Lung (tissue), 12 donors: Measurements from ENCODE around the gene SETD2. TPM values are rescaled to one million over a fixed set of nuclear protein-coding genes. Genes with fewer than 3 reads are reported as not detected.
A peak's percentile ranks its signal among the peaks of the same experiment; 100 is the strongest.

ENCODE experiments used
- ATAC-seq: fragments of 200-7000 bp; cut with Tn5 transposase; one replicate; pipeline ENCODE4 v1.9.1; 2020; ENCODE audit warnings: moderate number of reproducible peaks; ENCODE audit not compliant: insufficient read depth, low FRiP score
- DNase-seq, 3 donors: peaks; one replicate each; pipeline ENCODE4 v3.0.0-alpha.2; 2013 to 2017
- H3K27ac ChIP-seq, 2 donors: one replicate each; pipeline ENCODE4 v1.5.1; 2013; ENCODE audit warnings: mild to moderate bottlenecking in 2 of 2, moderate library complexity in 2 of 2, control low read depth in 1 of 2, inconsistent platforms in 1 of 2, low read depth in 1 of 2, low read length in 1 of 2
- H3K27me3 ChIP-seq, 3 donors: one replicate each; pipeline ENCODE4 v1.5.1; 2013; ENCODE audit warnings: low read length in 2 of 3; ENCODE audit not compliant: control insufficient read depth in 3 of 3, insufficient read depth in 3 of 3
- H3K36me3 ChIP-seq, 4 donors: one replicate each; pipeline ENCODE4 v1.5.1; 2013; ENCODE audit warnings: low read length in 4 of 4, mild to moderate bottlenecking in 1 of 4, moderate library complexity in 1 of 4; ENCODE audit not compliant: control insufficient read depth in 4 of 4, insufficient read depth in 4 of 4
- H3K4me1 ChIP-seq, 5 donors: one replicate each; pipeline ENCODE4 v1.5.1; 2013; ENCODE audit warnings: low read length in 5 of 5, mild to moderate bottlenecking in 2 of 5, moderate library complexity in 1 of 5; ENCODE audit not compliant: control insufficient read depth in 5 of 5, insufficient read depth in 5 of 5
- H3K4me3 ChIP-seq: one replicate; pipeline ENCODE4 v1.5.1; 2013; ENCODE audit warnings: mild to moderate bottlenecking, control low read depth, moderate library complexity
- H3K9ac ChIP-seq, 2 donors: one replicate each; pipeline ENCODE4 v1.5.1; 2013; ENCODE audit warnings: low read length in 2 of 2, control low read depth in 1 of 2; ENCODE audit not compliant: insufficient read depth in 1 of 2
- H3K9me3 ChIP-seq, 4 donors: one replicate each; pipeline ENCODE4 v1.5.1; 2013; ENCODE audit warnings: low read length in 3 of 4, mild to moderate bottlenecking in 1 of 4, moderate library complexity in 1 of 4; ENCODE audit not compliant: control insufficient read depth in 4 of 4, insufficient read depth in 3 of 4
- WGBS, 2 donors: extraction: QIAGEN DNeasy Blood & Tissue Kit; methylation state at CpG; one replicate each; pipeline ENCODE4 v1.1.7; 2013; 5-methylcytosine and 5-hydroxymethylcytosine counted together
- polyA plus RNA-seq, 2 donors: library from polyadenylated mRNA; stranded (reverse); fragments of 200-250 nt; gene quantifications; one replicate each; pipeline ENCODE4 v1.2.1, GENCODE V29; 2013
- total RNA-seq, 2 donors: library from RNA; depleted of rRNA in 1 of 2; stranded (reverse); fragments of >200 nt in 1 of 2; gene quantifications; one replicate each; pipeline ENCODE4 v1.2.1, GENCODE V29; 2014 to 2021
- TF ChIP-seq, protein P1 (sequence below): IDR thresholded peaks from 2 replicates; pipeline ENCODE4 v1.5.1; 2012; ENCODE audit warnings: mild to moderate bottlenecking; ENCODE audit errors: control extremely low read depth, extremely low read depth
- donor health status: control.
- donor health status: control.
- donor health status: Bipolar disorder and iron deficiency.
- donor health status: healthy.
- donor health status: DM: yes; HTN: yes; CAD: no.

SETD2 gene
- total and polyA plus RNA-seq, 4 donors = 10.4 to 107 (median 25.0) TPM

DNA sequence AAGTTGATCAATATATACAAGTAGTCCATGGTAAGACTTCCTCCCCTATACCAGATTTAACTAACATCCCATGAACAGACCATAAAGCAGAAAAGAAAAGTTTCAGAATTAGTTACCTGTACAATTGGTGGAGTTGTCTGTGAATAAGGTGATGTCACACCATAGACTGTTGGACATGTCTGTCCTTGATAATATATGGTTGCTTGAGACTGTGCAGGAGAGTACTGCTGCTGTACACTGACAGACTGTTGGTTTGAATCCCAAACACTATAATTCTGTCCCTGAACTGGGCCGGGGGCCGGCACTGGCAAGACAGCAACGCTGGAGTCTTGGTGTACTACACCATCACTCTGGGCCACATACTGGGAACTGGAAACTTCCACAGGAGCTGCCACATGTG, 107.2 kb downstream of the SETD2 start:
- no peak for ATAC-seq
- H3K4me1 ChIP-seq = no peaks in the 10 kb centered on the region
- WGBS, 2 donors = 96 to 99% methylated on average over 3 of the region's 3 CpGs
- DNase-seq = no peak
- H3K36me3 ChIP-seq = peaks cover 5 to 7% (median 7%) of the 10 kb centered on the region in 4 donors
- H3K27ac ChIP-seq = no peak overlapping the region
- H3K9ac ChIP-seq = no peak overlapping the region
- H3K9me3 ChIP-seq = no peaks in the 10 kb centered on the region
- no peaks in the 10 kb centered on the region for H3K27me3 ChIP-seq
- TF ChIP-seq, protein P1, sequence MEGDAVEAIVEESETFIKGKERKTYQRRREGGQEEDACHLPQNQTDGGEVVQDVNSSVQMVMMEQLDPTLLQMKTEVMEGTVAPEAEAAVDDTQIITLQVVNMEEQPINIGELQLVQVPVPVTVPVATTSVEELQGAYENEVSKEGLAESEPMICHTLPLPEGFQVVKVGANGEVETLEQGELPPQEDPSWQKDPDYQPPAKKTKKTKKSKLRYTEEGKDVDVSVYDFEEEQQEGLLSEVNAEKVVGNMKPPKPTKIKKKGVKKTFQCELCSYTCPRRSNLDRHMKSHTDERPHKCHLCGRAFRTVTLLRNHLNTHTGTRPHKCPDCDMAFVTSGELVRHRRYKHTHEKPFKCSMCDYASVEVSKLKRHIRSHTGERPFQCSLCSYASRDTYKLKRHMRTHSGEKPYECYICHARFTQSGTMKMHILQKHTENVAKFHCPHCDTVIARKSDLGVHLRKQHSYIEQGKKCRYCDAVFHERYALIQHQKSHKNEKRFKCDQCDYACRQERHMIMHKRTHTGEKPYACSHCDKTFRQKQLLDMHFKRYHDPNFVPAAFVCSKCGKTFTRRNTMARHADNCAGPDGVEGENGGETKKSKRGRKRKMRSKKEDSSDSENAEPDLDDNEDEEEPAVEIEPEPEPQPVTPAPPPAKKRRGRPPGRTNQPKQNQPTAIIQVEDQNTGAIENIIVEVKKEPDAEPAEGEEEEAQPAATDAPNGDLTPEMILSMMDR = no peak
- no peak overlapping the region for H3K4me3 ChIP-seq

DNA sequence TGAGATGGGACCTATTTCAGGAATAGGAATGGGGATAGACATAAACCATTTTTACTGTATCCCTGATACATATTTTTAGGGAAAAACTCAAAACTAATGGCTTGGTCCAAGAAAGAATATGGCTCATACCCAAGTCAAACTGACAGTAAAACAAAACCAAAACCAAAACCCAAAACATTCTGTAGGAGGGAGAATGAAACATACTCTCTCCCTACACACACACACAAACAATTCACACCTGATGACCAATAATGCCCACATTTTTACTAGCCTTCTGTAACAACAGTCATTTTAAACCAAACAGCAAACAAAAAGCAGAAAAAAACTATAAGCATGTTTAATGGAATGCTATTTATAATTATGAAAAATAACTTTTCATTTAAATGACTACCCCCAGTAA, 109.5 kb downstream of the SETD2 start:
- H3K27me3 ChIP-seq = no peaks in the 10 kb centered on the region
- H3K4me1 ChIP-seq = peaks cover 0 to 1% (median 0%) of the 10 kb centered on the region in 5 donors
- H3K36me3 ChIP-seq = peaks cover 4 to 7% (median 6%) of the 10 kb centered on the region in 4 donors
- H3K27ac ChIP-seq = no peak overlapping the region
- no peak for ATAC-seq
- H3K9me3 ChIP-seq = no peaks in the 10 kb centered on the region
- no peak for DNase-seq
- TF ChIP-seq, protein P1 = no peak
- no peak overlapping the region for H3K9ac ChIP-seq
- H3K4me3 ChIP-seq = no peak overlapping the region

DNA sequence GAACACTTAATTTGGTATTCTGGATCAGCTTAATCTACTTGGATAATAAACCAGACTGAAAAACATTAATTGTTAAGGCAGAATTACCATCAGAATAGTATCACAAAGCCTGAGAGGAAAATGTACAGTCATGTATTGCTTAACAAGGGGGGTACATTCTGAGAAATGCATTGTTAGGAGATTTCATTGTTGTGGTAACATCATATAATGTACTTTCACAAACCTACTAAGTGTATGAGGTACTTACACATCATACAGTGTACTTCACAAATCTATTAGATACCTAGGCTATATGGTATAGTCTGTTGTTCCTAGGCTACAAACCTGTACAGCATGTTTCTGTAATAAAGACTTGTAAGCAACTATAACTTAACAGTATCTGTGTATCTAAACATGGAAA, 116.2 kb downstream of the SETD2 start:
- no peak for ATAC-seq
- TF ChIP-seq, protein P1 = no peak

DNA sequence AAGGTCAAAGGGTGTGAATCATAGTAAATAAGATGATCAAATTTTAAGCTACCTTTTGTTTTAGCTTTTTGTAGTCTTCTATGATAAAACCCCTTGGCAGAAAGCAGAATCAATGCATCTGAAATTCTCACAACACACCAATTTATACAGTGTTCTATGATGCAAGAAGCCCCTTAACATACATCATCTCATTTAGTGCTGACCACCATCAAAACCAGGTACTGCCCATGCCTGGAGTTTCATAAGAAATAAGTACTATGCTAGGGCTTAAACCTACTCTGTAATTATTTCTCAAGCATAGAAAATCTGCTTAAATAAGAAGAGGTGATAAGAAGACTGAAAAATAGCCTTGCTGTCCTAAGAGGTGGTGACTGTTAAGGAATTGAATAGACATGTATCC, 116.8 kb downstream of the SETD2 start:
- Histone ChIP-seq H3K4me3 (no peak overlapping the region), H3K36me3 (peaks cover 0 to 17% (median 7%) of the 10 kb centered on the region in 4 donors), H3K27ac (peak overlapping the region in 1 of 2 donors; percentile 57), H3K27me3 (no peaks in the 10 kb centered on the region), H3K9ac (no peak overlapping the region), H3K4me1 (peaks cover 0 to 2% (median 0%) of the 10 kb centered on the region in 5 donors), H3K9me3 (no peaks in the 10 kb centered on the region)
- TF ChIP-seq, protein P1 = no peak
- ATAC-seq (no peak), DNase-seq (no peak)

More for the DNA sequence above, 116.2 kb downstream of the SETD2 start:
- Histone ChIP-seq H3K9ac (no peak overlapping the region), H3K27me3 (no peaks in the 10 kb centered on the region), H3K4me1 (peaks cover 0 to 2% (median 0%) of the 10 kb centered on the region in 5 donors), H3K27ac (no peak overlapping the region), H3K4me3 (no peak overlapping the region), H3K36me3 (peaks cover 0 to 12% (median 5%) of the 10 kb centered on the region in 4 donors), H3K9me3 (no peaks in the 10 kb centered on the region)
- no peak for DNase-seq
